ENCODE data around the gene PDGFD.

Gene PDGFD

GRCh38 chr11:103904324-103904667 lies 259.7 kb downstream of the PDGFD start:
- DNase-seq: no peak

GRCh38 chr11:103903621-103904323 lies 260.2 kb downstream of the PDGFD start:
- DNase-seq: no peak

- DNase-seq: no peak
Observed at GRCh38 chr11:103902994-103903393, 261.0 kb downstream of the PDGFD start.

GRCh38 chr11:103901656-103902055 lies 262.3 kb downstream of the PDGFD start:
- no peak for DNase-seq

- DNase-seq: no peak
Observed at GRCh38 chr11:103898577-103899336, 265.2 kb downstream of the PDGFD start.

- no peak for DNase-seq
Observed at GRCh38 chr11:103898065-103898464, 265.9 kb downstream of the PDGFD start.

GRCh38 chr11:103897160-103897936 lies 266.6 kb downstream of the PDGFD start:
- DNase-seq: no peak

GRCh38 chr11:103895106-103895505 lies 268.8 kb downstream of the PDGFD start:
- DNase-seq: no peak

GRCh38 chr11:103894673-103895072 lies 269.3 kb downstream of the PDGFD start:
- no peak for DNase-seq

- DNase-seq: no peak
Observed at GRCh38 chr11:103894034-103894433, 269.9 kb downstream of the PDGFD start.

GRCh38 chr11:103893371-103893770 lies 270.6 kb downstream of the PDGFD start:
- no peak for DNase-seq

GRCh38 chr11:103892603-103893002 lies 271.3 kb downstream of the PDGFD start:
- no peak for DNase-seq

GRCh38 chr11:103890654-103891053 lies 273.3 kb downstream of the PDGFD start:
- DNase-seq: no peak

- DNase-seq: no peak
Observed at GRCh38 chr11:103889679-103890078, 274.3 kb downstream of the PDGFD start.

GRCh38 chr11:103888541-103888951 lies 275.4 kb downstream of the PDGFD start:
- no peak for DNase-seq

GRCh38 chr11:103887001-103887658 lies 276.8 kb downstream of the PDGFD start:
- DNase-seq: no peak

GRCh38 chr11:103883856-103884255 lies 280.1 kb downstream of the PDGFD start:
- DNase-seq: no peak

- DNase-seq: no peak
Observed at GRCh38 chr11:103883291-103883690, 280.7 kb downstream of the PDGFD start.

- no peak for DNase-seq
Observed at GRCh38 chr11:103881584-103881983, 282.4 kb downstream of the PDGFD start.

- no peak for DNase-seq
Observed at GRCh38 chr11:103880968-103881367, 283.0 kb downstream of the PDGFD start.

GRCh38 chr11:103878646-103879045 lies 285.3 kb downstream of the PDGFD start:
- DNase-seq: no peak

GRCh38 chr11:103877221-103877620 lies 286.7 kb downstream of the PDGFD start:
- DNase-seq: no peak

GRCh38 chr11:103875855-103876510 lies 288.0 kb downstream of the PDGFD start:
- DNase-seq: no peak
